GM12891 (cell line): ENCODE data around the gene PPM1D.

Source experiments
- PAX5 ChIP-seq: IDR thresholded peaks from 2 replicates; pipeline ENCODE4 v1.6.1; 2011; ENCODE audit warnings: low read length, moderate library complexity, mild to moderate bottlenecking; ENCODE audit not compliant: insufficient read depth, severe bottlenecking
- POLR2A ChIP-seq: IDR thresholded peaks from 2 replicates; pipeline ENCODE4 v1.6.1; 2011; ENCODE audit warnings: low read depth, low read length, control low read depth
- POLR2AphosphoS5 ChIP-seq: IDR thresholded peaks from 2 replicates; pipeline ENCODE4 v1.6.1; 2011; ENCODE audit warnings: low read depth, low read length, control low read depth
- POU2F2 ChIP-seq: IDR thresholded peaks from 2 replicates; pipeline ENCODE4 v1.6.1; 2011; ENCODE audit warnings: low read depth, mild to moderate bottlenecking, control low read depth, low read length, moderate library complexity
- SPI1 ChIP-seq: IDR thresholded peaks from 2 replicates; pipeline ENCODE4 v1.6.1; 2011; ENCODE audit warnings: low read depth, low read length, control low read depth
- TAF1 ChIP-seq: IDR thresholded peaks from 2 replicates; pipeline ENCODE4 v1.6.1; 2011; ENCODE audit warnings: low read depth, low read length, control low read depth

GRCh38 chr17:60557805-60558204 lies 42.2 kb upstream of the PPM1D start:
- TF ChIP-seq POLR2AphosphoS5 (no peak), POLR2A (no peak), TAF1 (no peak), POU2F2 (no peak), SPI1 (no peak), PAX5 (no peak)
